Measurements from ENCODE around the gene NDUFV1.
"Not testable (repeated sequence)": the region's sequence is repeated elsewhere in the genome, so short reads cannot be mapped to it uniquely, and the experiment has no call there.

Gene NDUFV1

DNA sequence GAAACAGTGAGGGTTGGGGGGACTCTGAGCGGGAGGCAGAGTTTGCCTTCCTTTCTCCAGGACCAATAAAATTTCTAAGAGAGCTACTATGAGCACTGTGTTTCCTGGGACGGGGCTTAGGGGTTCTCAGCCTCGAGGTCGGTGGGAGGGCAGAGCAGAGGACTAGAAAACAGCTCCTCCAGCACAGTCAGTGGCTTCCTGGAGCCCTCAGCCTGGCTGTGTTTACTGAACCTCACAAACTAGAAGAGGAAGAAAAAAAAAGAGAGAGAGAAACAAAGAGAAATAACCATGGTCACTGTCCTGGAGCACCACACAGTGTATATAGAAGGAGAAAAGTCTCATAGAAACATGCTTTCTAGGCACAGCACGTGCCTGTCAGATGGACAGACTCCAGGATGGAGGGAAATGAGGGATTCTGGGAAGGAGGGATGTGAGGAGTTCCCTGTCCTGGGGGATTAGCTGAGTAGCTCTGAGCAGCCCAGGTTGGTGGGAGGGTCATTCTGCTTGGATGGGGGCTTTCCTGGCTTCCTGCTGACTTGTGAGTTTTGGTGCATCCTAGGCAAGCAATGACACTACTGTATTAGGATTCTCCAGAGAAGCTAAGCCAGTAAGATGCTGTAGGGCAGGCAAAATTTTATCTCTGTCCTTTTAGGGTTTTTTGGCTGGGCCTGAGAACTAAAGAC lies 20.0 kb upstream of the NDUFV1 start:
- no peak for DNase-seq

DNA sequence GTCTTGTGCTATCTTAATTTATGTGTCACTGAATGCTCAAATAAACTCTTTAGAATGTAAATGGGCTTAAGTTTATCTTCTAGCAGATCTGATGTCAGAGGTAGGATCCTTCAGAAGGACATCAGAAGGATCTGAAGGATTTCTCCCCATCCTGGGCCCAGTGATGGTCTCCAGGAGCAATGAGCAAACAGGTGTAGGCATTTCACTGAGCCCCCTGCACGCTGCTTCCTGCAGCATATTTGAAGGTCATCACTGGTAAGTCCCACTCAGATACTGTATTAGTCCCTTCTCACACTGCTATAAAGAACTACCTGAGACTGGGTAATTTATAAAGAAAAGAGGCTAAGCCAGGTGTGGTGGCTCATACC lies 18.6 kb upstream of the NDUFV1 start:
- no peak for DNase-seq

DNA sequence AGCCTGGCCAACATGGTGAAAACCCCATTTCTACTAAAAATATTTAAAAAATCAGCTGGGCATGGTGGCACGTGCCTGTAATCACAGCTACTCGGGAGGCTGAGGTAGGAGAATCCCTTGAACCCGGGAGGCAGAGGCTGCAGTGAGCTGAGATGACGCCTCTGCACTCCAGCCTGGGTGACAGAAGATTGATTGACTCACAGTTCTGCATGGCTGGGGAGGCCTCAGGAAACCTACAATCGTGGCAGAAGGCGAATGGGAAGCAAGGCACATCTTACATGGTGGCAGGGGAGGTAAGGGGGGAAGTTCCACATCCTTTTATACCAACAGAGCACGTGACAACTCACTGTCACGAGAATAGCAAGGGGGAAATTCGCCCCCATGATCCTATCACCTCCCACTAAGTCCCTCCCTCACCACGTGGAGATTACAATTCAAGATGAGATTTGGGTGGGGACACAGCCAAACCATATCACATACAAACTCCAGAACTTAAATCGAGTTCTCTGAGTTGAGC lies 17.8 kb upstream of the NDUFV1 start:
- DNase-seq: not testable (repeated sequence)

DNA sequence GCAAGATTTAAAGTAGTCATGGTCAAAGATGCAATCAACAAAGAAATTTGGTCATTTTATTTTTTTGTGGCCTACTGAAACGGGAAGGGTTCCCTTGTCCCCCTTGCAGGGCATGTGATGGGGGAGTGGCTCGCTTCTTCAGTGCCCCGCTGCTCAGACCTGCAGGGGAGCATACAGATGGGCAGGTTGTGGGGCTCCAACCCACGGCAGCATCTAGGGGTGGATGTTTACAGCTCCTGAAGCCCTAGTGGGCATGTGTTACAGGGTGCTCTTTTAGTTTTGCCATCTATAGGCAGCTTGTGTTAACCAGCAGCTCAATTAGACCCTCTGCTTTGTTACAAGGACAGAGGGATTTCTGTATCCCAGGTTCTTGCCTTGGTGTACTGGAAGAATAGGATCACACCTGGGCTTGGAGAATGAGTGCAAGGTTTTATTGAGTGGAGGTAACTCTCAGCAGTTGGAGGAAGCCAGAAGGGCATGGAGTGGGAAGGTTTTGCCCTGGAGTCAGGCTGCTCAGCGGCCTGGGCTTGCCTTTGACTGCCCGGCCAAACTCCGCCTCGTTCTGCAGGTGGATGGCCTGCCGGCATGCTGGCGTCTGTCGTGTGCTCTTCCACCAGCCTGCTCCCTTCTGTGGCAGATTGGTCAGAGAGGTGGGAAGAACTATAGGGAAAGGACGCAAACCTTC lies 13.7 kb upstream of the NDUFV1 start:
- no peak for DNase-seq

DNA sequence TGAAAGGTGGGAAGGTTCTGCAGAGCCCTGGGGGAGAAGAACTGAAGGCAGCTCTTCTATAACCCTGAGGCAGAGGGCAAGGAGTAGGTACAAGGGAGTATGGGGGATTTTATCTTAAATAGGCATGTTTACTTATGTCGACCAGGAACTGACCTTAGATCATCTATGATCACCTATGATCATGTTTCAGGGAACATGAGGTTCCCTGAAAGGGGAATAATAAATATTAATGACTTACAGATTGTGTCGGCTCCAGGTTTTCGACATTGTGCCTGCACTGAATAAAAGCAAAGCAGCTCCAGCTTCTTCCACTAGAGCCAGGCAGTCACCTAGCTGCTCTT lies 13.2 kb upstream of the NDUFV1 start:
- DNase-seq: no peak

DNA sequence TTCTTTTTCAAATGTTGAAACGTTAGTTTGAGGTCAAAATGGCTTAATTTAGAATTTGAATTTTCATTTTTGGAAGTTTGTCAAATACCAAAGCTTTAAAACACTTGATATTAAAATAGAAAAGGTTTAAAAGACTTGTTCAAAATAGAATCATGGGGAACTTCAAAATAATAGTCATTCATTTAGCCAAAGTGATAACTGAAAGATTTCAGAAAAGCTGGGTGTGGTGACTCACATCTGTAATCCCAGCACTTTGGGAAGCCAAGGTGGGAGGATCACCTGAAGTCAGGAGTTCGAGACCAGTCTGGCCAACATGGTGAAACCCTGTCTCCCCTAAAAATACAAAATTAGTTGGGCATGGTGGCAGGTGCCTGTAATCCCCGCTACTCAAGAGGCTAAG lies 12.3 kb upstream of the NDUFV1 start:
- no peak for DNase-seq

DNA sequence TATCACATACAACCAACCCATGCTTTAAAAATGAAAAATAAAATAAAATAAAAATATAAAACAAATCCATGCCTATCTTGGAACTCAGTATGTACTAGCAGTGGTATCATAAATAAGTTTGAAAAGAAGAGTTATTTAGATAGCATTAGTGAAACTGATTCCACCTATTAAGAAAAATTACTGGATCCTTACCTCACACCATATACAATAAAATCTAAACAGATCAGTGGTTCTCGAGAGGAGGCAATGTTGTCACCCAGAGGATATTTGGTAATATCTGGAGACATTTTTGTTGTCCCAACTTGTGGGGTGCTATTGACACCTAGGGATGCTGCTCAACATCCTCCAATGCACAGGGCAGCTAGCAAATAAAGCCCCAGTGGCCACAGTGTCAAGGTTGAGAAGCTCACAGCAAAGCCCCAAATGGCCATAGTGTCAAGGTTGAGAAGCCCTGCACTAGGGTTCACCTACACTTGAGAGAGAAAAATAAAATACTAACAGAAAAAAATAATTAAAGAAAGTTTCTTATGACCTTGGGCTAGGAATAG lies 9.9 kb upstream of the NDUFV1 start:
- no peak for DNase-seq

DNA sequence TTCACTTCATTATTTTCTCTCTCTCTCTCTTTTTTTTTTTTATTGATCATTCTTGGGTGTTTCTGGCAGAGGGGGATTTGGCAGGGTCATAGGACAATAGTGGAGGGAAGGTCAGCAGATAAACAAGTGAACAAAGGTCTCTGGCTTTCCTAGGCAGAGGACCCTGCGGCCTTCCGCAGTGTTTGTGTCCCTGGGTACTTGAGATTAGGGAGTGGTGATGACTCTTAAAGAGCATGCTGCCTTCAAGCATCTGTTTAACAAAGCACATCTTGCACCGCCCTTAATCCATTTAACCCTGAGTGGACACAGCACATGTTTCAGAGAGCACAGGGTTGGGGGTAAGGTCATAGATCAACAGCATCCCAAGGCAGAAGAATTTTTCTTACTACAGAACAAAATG lies 9.3 kb upstream of the NDUFV1 start:
- not testable (repeated sequence) for DNase-seq

DNA sequence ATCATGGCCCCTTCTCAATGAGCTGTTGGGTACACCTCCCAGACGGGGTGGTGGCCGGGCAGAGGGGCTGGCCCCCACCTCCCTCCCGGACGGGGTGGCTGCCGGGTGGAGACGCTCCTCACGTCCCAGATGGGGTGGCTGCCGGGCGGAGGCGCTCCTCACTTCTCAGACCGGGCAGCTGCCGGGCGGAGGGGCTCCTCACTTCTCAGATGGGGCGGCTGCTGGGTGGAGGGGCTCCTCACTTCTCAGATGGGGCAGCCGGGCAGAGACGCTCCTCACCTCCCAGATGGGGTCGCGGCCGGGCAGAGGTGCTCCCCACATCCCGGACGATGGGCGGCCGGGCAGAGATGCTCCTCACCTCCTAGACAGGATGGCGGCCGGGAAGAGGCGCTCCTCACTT lies 8.8 kb upstream of the NDUFV1 start:
- not testable (repeated sequence) for DNase-seq

DNA sequence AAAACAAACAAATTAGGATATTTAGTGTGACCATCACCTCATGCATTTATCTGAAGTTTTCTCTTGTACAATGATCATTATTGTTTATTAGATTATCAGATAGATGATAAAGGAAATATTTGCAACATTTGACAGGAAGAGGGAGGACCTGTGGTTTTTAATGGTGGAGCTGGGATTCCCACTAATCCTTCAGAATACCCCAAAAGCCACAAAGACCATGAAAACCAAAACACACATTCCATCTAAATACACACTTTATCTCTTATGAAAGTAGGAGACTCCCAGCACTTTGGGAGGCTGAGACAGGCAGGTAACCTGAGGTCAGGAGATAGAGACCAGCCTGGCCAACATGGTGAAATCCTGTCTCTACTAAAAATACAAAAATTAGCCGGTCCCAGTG lies 7.6 kb upstream of the NDUFV1 start:
- no peak for DNase-seq

DNA sequence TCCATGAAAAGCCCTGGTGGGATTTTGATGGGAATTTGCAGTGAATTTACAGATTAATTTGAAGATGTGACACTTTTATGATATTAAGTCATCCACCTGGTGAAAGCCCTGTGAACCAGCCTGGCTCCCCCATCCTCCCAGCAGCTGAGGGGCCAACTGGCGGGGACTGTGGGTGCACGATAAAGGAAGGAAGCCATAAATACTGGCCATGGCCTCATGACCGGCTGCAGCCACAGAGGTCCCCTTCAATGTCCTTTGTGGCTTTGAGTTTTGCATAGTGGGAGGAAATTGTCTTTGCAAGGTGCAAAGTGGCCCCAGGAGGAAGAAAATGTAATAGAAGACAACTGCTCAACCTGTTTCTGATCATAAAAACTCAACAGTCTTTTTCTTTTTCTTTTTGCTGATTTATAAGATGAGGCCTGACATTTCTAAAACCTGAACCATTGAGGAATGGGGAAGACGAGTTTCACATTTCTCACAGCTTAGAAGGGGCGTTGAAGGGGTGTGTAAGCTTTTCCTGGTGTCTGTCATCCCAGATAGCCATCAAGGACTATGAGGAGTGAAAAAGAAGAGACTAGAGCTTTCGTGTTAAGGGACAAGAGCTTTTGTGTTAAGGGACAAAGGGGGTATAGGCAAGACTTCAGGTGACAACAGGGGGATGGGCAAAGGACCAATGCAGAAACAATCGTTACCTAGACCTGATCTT lies 6.3 kb upstream of the NDUFV1 start:
- DNase-seq: no peak

DNA sequence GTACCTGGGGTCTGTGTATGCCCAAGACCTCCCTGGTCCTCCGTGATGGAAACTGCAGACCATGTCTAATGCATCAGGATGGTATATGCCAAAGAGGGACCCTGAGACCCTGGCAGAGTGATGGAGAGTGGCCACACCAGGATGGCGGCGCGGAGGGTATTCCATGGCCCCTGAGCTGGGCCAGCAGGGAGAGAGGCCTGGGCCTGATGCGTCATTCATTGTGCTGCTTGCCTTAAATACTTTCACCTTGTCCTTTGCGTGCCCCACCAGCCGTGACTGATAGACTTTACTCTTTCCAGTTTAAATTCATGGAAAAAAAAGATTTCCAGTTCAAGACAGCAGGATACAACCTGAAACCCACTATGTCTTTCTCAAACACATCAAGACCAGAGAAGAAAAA lies 5.6 kb upstream of the NDUFV1 start:
- DNase-seq: no peak

DNA sequence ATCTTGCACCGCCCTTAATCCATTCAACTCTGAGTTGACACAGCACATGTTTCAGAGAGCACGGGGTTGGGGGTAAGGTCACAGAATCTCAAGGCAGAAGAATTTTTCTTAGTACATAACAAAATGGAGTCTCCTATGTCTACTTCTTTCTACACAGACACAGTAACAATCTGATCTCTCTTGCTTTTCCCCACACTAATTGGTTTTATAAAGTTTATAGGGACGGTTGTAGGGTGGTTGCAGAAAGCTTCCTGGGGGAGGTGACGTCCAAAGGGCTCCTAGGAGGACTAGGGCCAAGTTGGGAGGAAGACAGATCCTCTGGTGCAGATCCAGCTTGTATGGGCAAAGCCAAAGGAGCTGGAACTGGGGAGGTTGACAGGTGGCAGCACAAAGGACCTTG lies 2.6 kb upstream of the NDUFV1 start:
- not testable (repeated sequence) for DNase-seq

DNA sequence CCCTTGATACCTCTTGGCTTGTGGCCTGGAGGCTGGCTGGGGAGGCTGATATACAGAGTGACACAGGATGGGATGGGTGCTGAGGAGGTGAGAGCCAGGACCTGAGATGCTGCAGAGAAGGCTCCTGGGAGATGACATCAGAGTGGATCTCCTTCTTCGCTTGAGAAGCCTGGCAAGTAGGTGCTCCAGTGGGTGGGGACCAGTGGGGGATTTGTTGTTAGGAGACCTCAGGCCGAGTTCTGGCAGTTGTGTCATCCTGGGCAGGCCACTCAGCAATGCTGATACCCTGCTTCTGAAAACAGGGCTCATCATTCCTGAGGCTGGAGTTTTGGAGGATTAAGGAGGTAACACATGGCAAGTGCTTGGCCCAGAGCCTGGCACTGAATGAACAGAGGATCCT lies 1.9 kb upstream of the NDUFV1 start:
- no peak for DNase-seq

DNA sequence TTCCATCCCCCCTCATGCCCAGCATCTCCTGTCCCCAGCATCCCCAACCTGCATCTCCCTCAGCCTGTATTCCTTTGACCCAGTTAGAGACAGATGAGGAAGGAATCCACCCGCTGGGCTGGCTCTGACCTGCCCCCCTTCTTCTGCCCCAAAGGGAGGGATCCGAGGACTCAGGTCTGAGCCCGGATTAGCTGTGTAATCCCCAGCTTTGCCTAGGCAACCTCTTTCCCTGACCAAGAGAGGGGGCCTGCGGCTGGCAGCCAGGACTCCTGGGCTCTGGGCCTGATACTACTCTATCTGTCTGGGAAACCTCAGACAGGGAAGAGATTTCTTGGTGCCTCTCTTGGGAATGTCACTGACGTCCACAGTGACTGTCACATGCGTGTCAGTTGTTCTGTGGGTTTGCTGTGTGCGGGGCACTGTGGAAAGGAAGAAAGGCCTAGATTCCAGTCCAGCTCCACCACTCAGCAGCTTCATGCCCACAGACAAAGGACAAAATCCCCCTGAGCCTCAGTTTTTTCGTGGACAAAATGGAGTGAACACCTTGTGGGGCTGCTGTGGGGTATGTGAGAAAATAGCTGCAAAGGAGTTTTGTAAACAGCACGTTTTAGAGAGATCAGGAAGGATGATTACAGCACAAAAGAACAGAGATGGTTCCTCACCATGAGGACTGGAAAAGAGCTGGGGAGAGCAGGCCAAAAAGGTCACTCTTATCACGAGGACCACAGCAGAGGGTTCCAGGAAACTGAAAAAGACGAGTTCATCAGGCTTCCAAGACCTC lies 1.3 kb upstream of the NDUFV1 start:
- DNase-seq: no peak

DNA sequence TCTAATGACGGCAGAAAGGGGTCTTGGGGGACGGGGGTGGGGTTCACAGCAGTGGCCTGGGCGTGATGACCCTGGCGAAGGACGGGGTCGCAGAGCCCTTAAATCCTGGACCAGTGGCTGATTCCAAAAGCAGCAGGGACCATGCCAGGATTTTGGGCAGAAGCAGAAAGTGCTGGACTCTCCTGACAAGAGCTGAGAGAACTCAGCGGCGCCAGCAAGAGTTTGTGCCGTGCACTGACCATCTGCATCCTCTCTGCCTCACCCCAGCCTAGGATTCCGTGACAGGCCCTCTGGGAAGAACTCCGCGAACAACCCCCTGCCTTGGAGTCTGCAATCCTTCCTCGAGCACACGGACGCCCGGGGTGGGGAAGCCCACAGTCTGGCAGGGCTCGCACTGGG lies 644 bp upstream of the NDUFV1 start:
- no peak for DNase-seq

DNA sequence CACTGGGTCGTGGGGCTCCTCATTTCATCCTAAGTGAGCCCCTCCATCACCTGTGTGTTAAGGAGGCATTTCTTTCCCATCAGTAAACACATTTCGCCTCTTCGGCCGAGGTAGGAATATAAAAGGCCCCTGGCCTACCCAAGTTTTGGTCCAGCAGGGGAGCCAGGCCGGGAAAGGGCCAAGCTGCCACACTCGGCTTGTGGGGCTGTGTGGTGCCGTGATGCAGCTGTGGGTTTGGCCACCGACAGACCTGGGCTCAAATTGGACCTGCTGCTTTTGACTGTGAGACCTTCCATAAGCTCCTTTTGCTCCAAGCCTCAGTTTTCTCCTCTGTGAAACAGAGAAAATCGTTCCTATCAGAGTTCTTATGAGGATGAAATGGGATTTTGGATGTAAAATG lies 771 bp downstream of the NDUFV1 start:
- no peak for DNase-seq

DNA sequence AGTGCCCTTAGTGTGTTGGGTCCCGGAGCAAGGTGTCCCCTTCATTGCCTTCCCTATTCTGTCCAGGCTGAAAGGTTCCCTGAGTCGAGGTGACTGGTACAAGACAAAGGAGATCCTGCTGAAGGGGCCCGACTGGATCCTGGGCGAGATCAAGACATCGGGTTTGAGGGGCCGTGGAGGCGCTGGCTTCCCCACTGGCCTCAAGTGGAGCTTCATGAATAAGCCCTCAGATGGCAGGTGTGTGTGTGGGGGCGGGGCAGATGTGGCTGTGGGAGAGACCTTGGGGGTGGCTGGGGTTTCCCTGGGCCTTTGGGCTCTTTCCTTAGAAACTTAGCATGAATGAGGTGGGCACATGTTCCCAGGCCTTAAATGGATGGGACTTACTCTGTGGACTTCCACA lies 1.8 kb downstream of the NDUFV1 start:
- DNase-seq: no peak

DNA sequence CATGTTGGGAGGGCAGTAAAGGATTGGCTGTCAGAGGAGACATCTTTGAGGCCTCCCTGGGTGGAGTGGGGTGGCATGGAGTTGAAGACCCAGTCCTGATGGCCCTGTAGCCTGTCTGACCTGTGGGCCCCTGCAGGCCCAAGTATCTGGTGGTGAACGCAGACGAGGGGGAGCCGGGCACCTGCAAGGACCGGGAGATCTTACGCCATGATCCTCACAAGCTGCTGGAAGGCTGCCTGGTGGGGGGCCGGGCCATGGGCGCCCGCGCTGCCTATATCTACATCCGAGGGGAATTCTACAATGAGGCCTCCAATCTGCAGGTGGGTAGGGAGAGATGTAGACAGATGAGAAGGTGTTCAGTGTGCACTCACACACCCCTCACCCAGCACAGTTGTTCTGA lies 2.6 kb downstream of the NDUFV1 start:
- no peak for DNase-seq

DNA sequence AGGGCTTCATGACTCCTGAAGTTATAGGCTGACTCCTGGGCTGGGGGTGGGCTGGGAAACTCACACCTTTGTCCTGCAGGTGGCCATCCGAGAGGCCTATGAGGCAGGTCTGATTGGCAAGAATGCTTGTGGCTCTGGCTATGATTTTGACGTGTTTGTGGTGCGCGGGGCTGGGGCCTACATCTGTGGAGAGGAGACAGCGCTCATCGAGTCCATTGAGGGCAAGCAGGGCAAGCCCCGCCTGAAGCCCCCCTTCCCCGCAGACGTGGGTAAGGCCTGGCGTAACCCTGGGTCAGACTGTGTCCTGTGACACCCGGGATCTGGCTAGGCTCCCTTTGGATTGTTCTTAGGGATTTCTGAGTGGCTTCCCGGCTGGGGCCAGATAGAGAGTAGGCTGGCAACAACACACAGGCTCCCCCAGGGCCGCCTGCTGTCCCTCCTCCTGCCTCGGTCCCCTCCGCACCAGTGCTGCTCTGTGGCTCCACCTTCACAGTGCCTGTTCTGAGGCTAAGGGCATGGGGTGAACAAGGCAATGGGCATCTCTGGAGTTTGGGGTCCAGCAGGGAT lies 3.6 kb downstream of the NDUFV1 start:
- DNase-seq: no peak

DNA sequence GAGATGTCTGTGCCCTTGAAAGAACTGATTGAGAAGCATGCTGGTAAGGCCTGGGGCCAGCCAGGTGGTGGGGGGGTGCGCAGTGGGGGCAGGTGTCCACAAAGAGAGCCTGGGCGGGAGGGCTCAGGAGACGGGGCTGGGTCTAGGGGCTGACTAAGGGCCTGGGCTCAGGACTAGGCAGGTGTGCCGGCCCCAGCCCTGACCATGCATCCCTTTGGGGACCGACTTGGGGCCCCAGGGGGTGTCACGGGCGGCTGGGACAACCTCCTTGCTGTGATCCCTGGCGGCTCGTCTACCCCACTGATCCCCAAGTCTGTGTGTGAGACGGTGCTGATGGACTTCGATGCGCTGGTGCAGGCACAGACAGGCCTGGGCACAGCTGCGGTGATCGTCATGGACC lies 4.4 kb downstream of the NDUFV1 start:
- no peak for DNase-seq

DNA sequence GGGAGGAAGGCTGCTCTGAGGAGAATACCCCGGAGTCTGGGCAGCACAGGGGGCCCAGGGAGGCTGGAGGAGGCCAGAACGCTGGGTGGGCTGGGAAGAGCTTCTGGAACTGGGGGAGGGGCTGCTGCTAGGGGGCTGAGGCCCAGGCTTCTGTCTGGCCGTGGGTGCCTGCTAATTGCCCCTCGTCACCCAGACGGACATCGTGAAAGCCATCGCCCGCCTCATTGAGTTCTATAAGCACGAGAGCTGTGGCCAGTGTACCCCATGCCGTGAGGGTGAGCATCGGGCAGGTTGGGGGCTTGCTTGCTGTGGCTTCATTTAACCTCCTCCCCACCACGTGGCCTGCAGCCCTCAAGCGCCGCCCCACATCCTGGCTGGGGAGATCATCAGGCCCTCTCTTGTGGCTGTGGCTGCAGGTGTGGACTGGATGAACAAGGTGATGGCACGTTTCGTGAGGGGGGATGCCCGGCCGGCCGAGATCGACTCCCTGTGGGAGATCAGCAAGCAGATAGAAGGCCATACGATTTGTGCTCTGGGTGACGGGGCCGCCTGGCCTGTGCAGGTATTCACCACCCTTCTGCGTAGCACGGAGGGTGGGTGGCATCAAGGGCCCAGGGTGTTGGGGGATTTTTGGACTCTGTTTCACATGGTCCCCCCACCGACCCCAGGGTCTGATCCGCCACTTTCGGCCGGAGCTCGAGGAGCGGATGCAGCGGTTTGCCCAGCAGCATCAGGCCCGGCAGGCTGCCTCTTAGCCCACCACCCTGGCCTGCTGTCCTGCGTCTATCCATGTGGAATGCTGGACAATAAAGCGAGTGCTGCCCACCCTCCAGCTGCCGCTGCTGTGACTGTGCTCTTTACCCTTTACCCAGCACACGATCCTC lies 5.2 kb downstream of the NDUFV1 start:
- DNase-seq: no peak

All from NCI-H146 (cell line).